Activated CD4-positive, alpha-beta T cell treated with anti-CD3 and anti-CD28 coated beads, Interleukin-2, amount 10 ng/mL, durations not matched to agents 7 days and 5 days (primary cell): ENCODE data around the gene CIB2. TPM values are rescaled to one million over a fixed set of nuclear protein-coding genes. Genes with fewer than 3 reads are reported as not detected.

Experiments
- CTCF ChIA-PET: fragments of 350-600 bp; sonication (Branson Sonifier 250); formaldehyde crosslinking; loops from one replicate; lab custom pipeline; 2021; ENCODE audit warnings: antibody characterized with exemption; lab: Charles Lee
- POLR2A ChIA-PET: fragments of 350-600 bp; sonication (Branson Sonifier 250); formaldehyde crosslinking; loops from one replicate; lab custom pipeline; 2021; ENCODE audit warnings: antibody characterized with exemption; lab: Charles Lee
- DNase-seq: peaks from one replicate; pipeline ENCODE4 v3.0.0-alpha.2; 2020
- H3K27ac Mint-ChIP-seq: one replicate; pipeline ENCODE4 v1.8.0; 2021; ENCODE audit warnings: mild to moderate bottlenecking, moderate library complexity, mixed read lengths
- H3K27me3 Mint-ChIP-seq: one replicate; pipeline ENCODE4 v1.8.0; 2021; ENCODE audit warnings: mixed read lengths
- H3K36me3 Mint-ChIP-seq: one replicate; pipeline ENCODE4 v1.8.0; 2021; ENCODE audit warnings: low read depth, mixed read lengths
- H3K4me1 Mint-ChIP-seq: one replicate; pipeline ENCODE4 v1.8.0; 2021; ENCODE audit warnings: mixed read lengths
- H3K4me3 Mint-ChIP-seq: one replicate; pipeline ENCODE4 v1.8.0; 2021; ENCODE audit warnings: mild to moderate bottlenecking, moderate library complexity, mixed read lengths
- H3K9me3 Mint-ChIP-seq: one replicate; pipeline ENCODE4 v1.8.0; 2021; ENCODE audit warnings: mixed read lengths
- total RNA-seq, 2 experiments: library from RNA; stranded (reverse); gene quantifications; one replicate each; pipeline ENCODE4 v1.2.3, GENCODE V29; 2021

CIB2 gene
- total RNA-seq, 2 experiments from 2014 or later, result 0.44 to 0.55 TPM

DNA sequence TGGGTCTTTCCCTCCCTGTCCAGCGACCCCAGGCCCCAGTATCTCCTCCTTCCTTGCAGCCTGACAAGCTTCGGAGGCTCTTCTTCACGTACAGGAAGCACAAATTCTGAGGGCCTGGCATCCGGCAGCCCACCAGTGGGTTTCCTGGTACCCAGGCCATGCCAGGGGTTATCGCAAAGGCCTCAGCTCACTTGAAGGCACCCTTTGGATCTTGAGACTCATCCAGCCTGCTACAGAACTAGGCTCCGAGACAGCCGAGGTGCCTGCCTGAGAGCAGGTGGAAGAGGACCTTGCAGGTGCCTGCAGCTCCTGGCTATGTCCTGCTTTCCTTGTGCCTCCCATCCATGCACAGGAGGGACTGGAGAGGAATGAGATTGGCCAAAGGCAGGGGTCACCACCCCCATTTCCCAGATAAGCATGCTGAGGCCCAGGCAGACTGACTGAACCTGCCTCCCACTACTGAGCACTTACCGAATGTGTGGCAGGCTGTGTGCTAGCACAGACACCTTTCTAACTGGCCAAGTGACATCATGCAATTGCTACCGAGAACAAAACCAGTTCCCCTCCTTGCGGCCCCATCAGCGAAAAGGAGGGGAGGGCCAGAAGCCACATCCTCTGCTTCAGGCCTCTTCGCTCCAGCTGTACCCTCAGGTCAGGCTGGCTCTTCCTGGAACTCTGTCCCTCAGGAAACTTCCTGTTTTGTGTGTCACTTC lies 27.7 kb downstream of the CIB2 start:
- Mint-ChIP-seq H3K4me3 (peak overlapping the region; percentile 40), H3K36me3 (no peaks in the 10 kb centered on the region), H3K27ac (peak overlapping the region; percentile 96), H3K9me3 (no peaks in the 10 kb centered on the region), H3K4me1 (peaks cover 69% of the 10 kb centered on the region), H3K27me3 (no peaks in the 10 kb centered on the region)
- ChIA-PET CTCF (interaction anchor here (0.8 to 2.0 kb wide), 6 partner anchors 9 to 149 kb away, joined by 3 to 7 read pairs (median 4); no protein-coding TSS in a partner anchor), POLR2A (interaction anchor here (1.5 kb wide), 1 partner anchor 334 kb away, joined by 4 read pairs; the partner anchor contains the start of gene IREB2)
- peak; percentile 81 for DNase-seq

DNA sequence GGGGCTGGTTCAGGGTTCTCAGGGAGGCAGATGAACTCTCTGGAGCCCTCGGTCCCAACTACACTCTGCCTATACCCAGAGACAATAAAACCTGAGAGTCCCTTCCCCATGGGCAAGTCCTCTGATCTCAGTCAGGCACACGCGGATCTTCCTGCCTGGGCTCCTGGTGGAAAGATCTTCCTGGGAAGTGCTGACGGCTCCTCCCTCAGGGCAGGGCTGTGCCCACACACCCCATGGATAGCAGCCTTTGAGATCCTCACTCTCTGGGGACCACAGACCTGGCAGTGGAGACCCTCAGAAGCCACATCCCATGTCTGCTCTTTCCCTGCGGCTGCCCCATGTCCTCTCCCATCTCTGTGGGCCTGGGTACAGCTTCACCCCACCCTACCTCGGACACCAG lies 28.5 kb downstream of the CIB2 start:
- H3K4me1 Mint-ChIP-seq, result peaks cover 65% of the 10 kb centered on the region
- no peaks in the 10 kb centered on the region for H3K27me3 Mint-ChIP-seq
- no peaks in the 10 kb centered on the region for H3K9me3 Mint-ChIP-seq
- ChIA-PET POLR2A (interaction anchor here (1.5 kb wide), 1 partner anchor 335 kb away, joined by 4 read pairs; the partner anchor contains the start of gene IREB2), CTCF (interaction anchor here (0.8 to 2.0 kb wide), 9 partner anchors 9 to 148 kb away, joined by 3 to 8 read pairs (median 4); partner anchors contain the start of gene SH2D7)
- DNase-seq, result no peak
- no peaks in the 10 kb centered on the region for H3K36me3 Mint-ChIP-seq
- H3K27ac Mint-ChIP-seq, result peak overlapping the region; percentile 96
- no peak overlapping the region for H3K4me3 Mint-ChIP-seq

DNA sequence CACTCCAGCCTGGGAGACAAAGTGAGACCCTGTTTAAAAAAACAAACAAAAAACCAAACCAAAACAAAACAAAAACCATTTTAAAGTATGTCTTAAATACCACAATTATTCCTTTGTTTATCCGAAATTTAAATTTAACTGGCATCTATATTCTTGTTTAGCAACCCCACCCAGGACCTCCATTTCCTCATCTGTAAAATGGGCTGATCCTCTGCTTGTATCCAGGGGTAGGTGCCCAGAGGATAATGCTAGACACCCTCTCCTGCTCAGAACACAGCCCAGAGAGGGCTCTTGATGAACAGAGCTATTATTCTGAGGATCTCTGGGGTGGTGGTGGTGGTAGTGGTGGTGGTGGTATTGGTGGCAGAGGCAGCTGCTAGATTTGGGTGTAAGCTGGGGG lies 29.0 kb downstream of the CIB2 start:
- Mint-ChIP-seq H3K27me3 (no peaks in the 10 kb centered on the region), H3K9me3 (no peaks in the 10 kb centered on the region), H3K4me1 (peaks cover 60% of the 10 kb centered on the region), H3K36me3 (no peaks in the 10 kb centered on the region), H3K27ac (peak overlapping the region; percentile 96), H3K4me3 (no peak overlapping the region)
- POLR2A ChIA-PET, result no interaction called here
- no peak for DNase-seq
- CTCF ChIA-PET, result interaction anchor here (0.6 to 2.0 kb wide), 9 partner anchors 8 to 143 kb away, joined by 3 to 8 read pairs (median 4); partner anchors contain the start of gene SH2D7

DNA sequence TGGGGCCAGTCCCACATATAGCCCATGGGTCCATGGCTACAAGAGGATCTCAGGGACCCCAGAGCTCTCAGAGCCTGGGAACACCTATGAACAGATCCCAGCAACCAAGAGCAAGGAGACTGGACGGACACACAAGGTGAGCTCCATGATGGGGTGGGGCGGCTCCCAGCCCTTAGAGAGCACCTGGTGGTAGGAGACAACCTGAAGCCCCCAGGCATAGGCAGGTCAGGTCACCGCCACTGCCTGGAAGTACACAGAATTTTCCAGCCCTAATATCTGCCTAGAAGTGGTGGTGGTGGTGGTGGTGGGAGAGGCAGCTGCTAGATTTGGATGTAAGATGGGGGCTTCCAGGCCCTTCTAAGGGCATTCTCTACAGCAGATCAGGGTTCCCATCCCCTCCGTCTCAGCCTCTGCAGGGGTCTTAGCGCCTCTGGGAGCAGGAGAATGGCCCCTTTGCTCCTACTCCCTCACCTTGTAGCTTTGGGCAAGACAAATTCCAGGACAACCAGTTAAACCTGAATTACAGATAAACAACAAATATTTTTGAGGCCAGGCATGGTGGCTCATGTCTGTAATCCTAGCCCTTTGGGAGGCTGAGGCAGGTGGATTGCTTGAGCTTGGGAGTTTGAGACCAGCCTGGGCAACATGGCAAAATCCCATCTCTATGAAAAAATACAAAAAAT lies 29.7 kb downstream of the CIB2 start:
- Mint-ChIP-seq H3K36me3 (no peaks in the 10 kb centered on the region), H3K27ac (peak overlapping the region; percentile 72), H3K4me1 (peaks cover 54% of the 10 kb centered on the region), H3K9me3 (no peaks in the 10 kb centered on the region), H3K27me3 (no peaks in the 10 kb centered on the region), H3K4me3 (no peak overlapping the region)
- ChIA-PET POLR2A (no interaction called here), CTCF (interaction anchor here (0.6 to 2.0 kb wide), 9 partner anchors 8 to 142 kb away, joined by 3 to 8 read pairs (median 4); partner anchors contain the start of gene SH2D7)
- DNase-seq, result no peak

DNA sequence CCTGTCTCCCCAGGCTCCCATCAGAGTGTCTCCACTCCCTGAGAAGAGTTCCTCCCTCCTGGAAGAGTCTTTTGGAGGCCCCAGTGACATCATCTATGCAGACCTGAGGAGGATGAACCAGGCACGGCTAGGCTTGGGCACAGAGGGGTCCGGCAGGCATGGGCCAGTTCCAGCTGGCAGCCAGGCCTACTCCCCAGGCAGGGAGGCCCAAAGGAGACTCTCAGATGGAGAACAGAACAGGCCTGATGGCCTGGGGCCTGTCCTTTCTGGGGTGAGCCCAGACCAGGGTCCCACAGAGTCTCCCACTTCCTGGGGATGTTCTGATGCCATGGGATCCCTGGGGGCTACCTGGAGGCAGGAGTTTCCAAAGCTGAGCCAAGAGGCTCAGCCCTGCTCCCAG lies 30.4 kb downstream of the CIB2 start:
- peaks cover 47% of the 10 kb centered on the region for H3K4me1 Mint-ChIP-seq
- POLR2A ChIA-PET, result no interaction called here
- no peaks in the 10 kb centered on the region for H3K9me3 Mint-ChIP-seq
- CTCF ChIA-PET, result interaction anchor here (1.2 to 2.0 kb wide), 5 partner anchors 9 to 58 kb away, joined by 3 to 8 read pairs (median 4); partner anchors contain the start of gene SH2D7
- H3K27ac Mint-ChIP-seq, result peak overlapping the region; percentile 72
- no peak overlapping the region for H3K4me3 Mint-ChIP-seq
- H3K36me3 Mint-ChIP-seq, result no peaks in the 10 kb centered on the region
- no peaks in the 10 kb centered on the region for H3K27me3 Mint-ChIP-seq
- no peak for DNase-seq

GRCh38 chr15:78098131-78098755 lies 33.0 kb downstream of the CIB2 start:
- H3K9me3 Mint-ChIP-seq, result no peaks in the 10 kb centered on the region
- H3K4me3 Mint-ChIP-seq, result no peak overlapping the region
- H3K27ac Mint-ChIP-seq, result no peak overlapping the region
- no peak for DNase-seq
- no peaks in the 10 kb centered on the region for H3K36me3 Mint-ChIP-seq
- CTCF ChIA-PET, result interaction anchor here (0.6 to 2.7 kb wide), 4 partner anchors 7 to 188 kb away, joined by 3 to 8 read pairs (median 4); no protein-coding TSS in a partner anchor
- no peaks in the 10 kb centered on the region for H3K27me3 Mint-ChIP-seq
- peaks cover 30% of the 10 kb centered on the region for H3K4me1 Mint-ChIP-seq
- POLR2A ChIA-PET, result no interaction called here

DNA sequence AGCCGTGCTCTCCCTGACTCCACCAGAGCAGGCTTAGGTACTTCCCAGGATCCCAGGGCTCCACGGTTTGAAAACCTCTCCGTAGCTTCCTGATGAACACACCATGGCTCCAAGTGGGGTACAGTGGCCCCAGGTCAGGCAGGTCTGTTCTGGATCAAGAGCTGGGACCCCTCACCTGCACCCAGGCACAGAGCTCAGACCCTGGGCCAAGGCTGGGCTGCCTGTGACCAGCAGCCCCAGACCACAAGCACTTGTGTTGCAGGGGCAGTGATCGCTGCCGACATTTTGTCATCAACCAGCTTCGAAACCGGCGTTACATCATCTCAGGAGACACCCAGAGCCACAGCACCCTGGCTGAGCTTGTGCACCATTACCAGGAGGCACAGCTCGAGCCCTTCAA lies 33.6 kb downstream of the CIB2 start:
- Mint-ChIP-seq H3K36me3 (no peaks in the 10 kb centered on the region), H3K27me3 (no peaks in the 10 kb centered on the region), H3K4me1 (peaks cover 30% of the 10 kb centered on the region), H3K4me3 (no peak overlapping the region), H3K27ac (no peak overlapping the region), H3K9me3 (no peaks in the 10 kb centered on the region)
- DNase-seq, result no peak
- CTCF ChIA-PET, result interaction anchor here (0.7 to 2.7 kb wide), 4 partner anchors 8 to 82 kb away, joined by 3 to 8 read pairs (median 3); partner anchors contain the start of gene CIB2
- POLR2A ChIA-PET, result no interaction called here

- POLR2A ChIA-PET, result no interaction called here
These were observed 37.8 kb downstream of the CIB2 start for GRCh38 chr15:78093242-78094020.

GRCh38 chr15:78092261-78093041 lies 38.8 kb downstream of the CIB2 start, which contains the start of gene SH2D7:
TSS of gene SH2D7 (plus strand) at chr15:78092561. CDS start at chr15:78092585, 24 bp downstream.
- Mint-ChIP-seq H3K4me1 (peaks cover 29% of the 10 kb centered on the region), H3K27me3 (peaks cover 3% of the 10 kb centered on the region), H3K4me3 (no peak within 1 kb of the TSS), H3K27ac (no peak within 1 kb of the TSS), H3K36me3 (peaks cover 4% of the 10 kb centered on the region), H3K9me3 (peaks cover 6% of the 10 kb centered on the region)
- no peak for DNase-seq
- ChIA-PET CTCF (interaction anchor here (1.4 to 2.9 kb wide), 7 partner anchors 9 to 56 kb away, joined by 3 to 14 read pairs (median 6); no protein-coding TSS in a partner anchor), POLR2A (interaction anchor here (0.6 kb wide), 1 partner anchor 13 kb away, joined by 5 read pairs; no protein-coding TSS in a partner anchor)

More at GRCh38 chr15:78093242-78094020, 37.8 kb downstream of the CIB2 start:
- Mint-ChIP-seq H3K9me3 (peaks cover 6% of the 10 kb centered on the region), H3K4me3 (no peak overlapping the region), H3K27ac (no peak overlapping the region), H3K36me3 (peaks cover 4% of the 10 kb centered on the region), H3K27me3 (peaks cover 3% of the 10 kb centered on the region), H3K4me1 (peaks cover 29% of the 10 kb centered on the region)
- CTCF ChIA-PET, result interaction anchor here (0.7 to 2.9 kb wide), 7 partner anchors 9 to 57 kb away, joined by 3 to 14 read pairs (median 4); no protein-coding TSS in a partner anchor
- DNase-seq, result no peak

DNA sequence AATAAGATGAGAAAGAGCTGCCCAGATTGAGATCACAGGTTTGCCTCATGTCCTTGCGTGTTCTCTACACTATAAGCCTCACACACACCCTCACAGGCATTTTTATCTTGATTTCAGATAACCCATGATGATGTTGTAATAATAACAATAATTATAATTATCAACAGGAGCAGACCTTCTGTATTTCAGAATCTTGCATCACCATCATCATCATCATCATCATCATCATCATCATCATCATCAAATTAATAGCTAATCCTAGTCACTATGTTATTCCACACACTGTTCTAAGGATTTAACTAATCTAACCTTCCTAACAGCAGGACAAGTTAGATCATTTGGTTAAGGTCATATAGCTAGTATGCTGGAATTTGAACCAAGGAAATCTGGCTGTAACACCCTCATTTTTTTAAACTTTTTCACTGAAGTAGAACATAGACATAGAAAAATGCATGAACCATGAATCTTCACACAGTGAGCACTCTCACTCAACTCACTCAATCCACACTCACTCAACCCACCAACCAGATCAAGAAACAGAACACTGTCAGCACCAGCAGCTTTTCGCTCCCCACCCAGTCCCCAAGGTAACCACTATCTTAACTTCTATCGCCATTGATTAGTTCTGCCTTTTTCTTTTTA lies 40.7 kb downstream of the CIB2 start:
- CTCF ChIA-PET, result interaction anchor here (1.0 to 1.5 kb wide), 6 partner anchors 8 to 37 kb away, joined by 3 to 6 read pairs (median 5); no protein-coding TSS in a partner anchor
- POLR2A ChIA-PET, result no interaction called here
- DNase-seq, result no peak
- Mint-ChIP-seq H3K27me3 (peaks cover 3% of the 10 kb centered on the region), H3K4me1 (peaks cover 29% of the 10 kb centered on the region), H3K9me3 (peaks cover 6% of the 10 kb centered on the region), H3K36me3 (peaks cover 4% of the 10 kb centered on the region), H3K27ac (no peak overlapping the region), H3K4me3 (no peak overlapping the region)

GRCh38 chr15:78088773-78089080 lies 42.5 kb downstream of the CIB2 start:
- H3K9me3 Mint-ChIP-seq, result peaks cover 6% of the 10 kb centered on the region
- peaks cover 4% of the 10 kb centered on the region for H3K36me3 Mint-ChIP-seq
- DNase-seq, result no peak
- no peak overlapping the region for H3K27ac Mint-ChIP-seq
- ChIA-PET CTCF (interaction anchor here (1.0 to 1.5 kb wide), 3 partner anchors 13 to 20 kb away, joined by 3 to 8 read pairs (median 4); no protein-coding TSS in a partner anchor), POLR2A (no interaction called here)
- H3K4me1 Mint-ChIP-seq, result peaks cover 35% of the 10 kb centered on the region
- no peak overlapping the region for H3K4me3 Mint-ChIP-seq
- H3K27me3 Mint-ChIP-seq, result peaks cover 3% of the 10 kb centered on the region
